Fibroblast of lung (primary cell): ENCODE data around the gene ITGA2. TPM values are rescaled to one million over a fixed set of nuclear protein-coding genes. Genes with fewer than 3 reads are reported as not detected.

Experiments
- DNase-seq, 2 donors: peaks; one replicate each; pipeline versions ENCODE4 v3.0.0 to v3.0.0-alpha.2; 2010; ENCODE audit warnings: low read depth in 2 of 2
- H2AFZ ChIP-seq: 2 replicates; pipeline ENCODE4 v1.5.1; 2012; ENCODE audit warnings: low read length, control low read depth, inconsistent platforms
- H3K27ac ChIP-seq: 2 replicates; pipeline ENCODE4 v1.5.1; 2011; ENCODE audit warnings: low read length, control low read depth; ENCODE audit not compliant: insufficient read depth
- H3K27me3 ChIP-seq: 2 replicates; pipeline ENCODE4 v1.5.1; 2011; ENCODE audit warnings: mild to moderate bottlenecking, low read length; ENCODE audit not compliant: control insufficient read depth, insufficient read depth
- H3K36me3 ChIP-seq: 2 replicates; pipeline ENCODE4 v1.5.1; 2011; ENCODE audit warnings: low read length; ENCODE audit not compliant: control insufficient read depth, insufficient read depth
- H3K4me1 ChIP-seq: 2 replicates; pipeline ENCODE4 v1.5.1; 2011; ENCODE audit warnings: low read length; ENCODE audit not compliant: control insufficient read depth, insufficient read depth; ENCODE audit errors: extremely low read depth
- H3K4me2 ChIP-seq: 2 replicates; pipeline ENCODE4 v1.5.1; 2011; ENCODE audit warnings: low read length, control low read depth; ENCODE audit not compliant: insufficient read depth; ENCODE audit errors: extremely low read depth
- H3K4me3 ChIP-seq, 4 experiments: fragments of 200-600 bp in 1 of 4; sonication (generic) in 1 of 4; replicated peaks in 1 of 4; 2 replicates each; pipeline ENCODE4 v1.5.1; 2011 to 2016; ENCODE audit warnings: low read length in 4 of 4, low read depth in 3 of 4, mild to moderate bottlenecking in 3 of 4, control low read depth in 2 of 4, inconsistent platforms in 1 of 4, mixed read lengths in 1 of 4; ENCODE audit not compliant: insufficient read depth in 1 of 4; ENCODE audit errors: control extremely low read depth in 1 of 4
- H3K79me2 ChIP-seq: 2 replicates; pipeline ENCODE4 v1.5.1; 2012; ENCODE audit warnings: mild to moderate bottlenecking, low read length, inconsistent platforms; ENCODE audit not compliant: control insufficient read depth, insufficient read depth
- H3K9ac ChIP-seq: 2 replicates; pipeline ENCODE4 v1.5.1; 2011; ENCODE audit warnings: mild to moderate bottlenecking, low read length, control low read depth; ENCODE audit not compliant: insufficient read depth
- H3K9me3 ChIP-seq: 2 replicates; pipeline ENCODE4 v1.5.1; 2012; ENCODE audit warnings: low read depth, low read length; ENCODE audit not compliant: control insufficient read depth, insufficient read depth
- H4K20me1 ChIP-seq: 2 replicates; pipeline ENCODE4 v1.5.1; 2011; ENCODE audit warnings: low read length; ENCODE audit not compliant: control insufficient read depth, insufficient read depth; ENCODE audit errors: extremely low read depth
- EZH2 ChIP-seq: IDR thresholded peaks from 2 replicates; pipeline ENCODE4 v1.5.1; 2012; ENCODE audit warnings: low read length, control low read depth, mild to moderate bottlenecking; ENCODE audit errors: missing control alignments
- polyA plus RNA-seq, 2 donors: library from polyadenylated mRNA; depleted of rRNA in 1 of 2; stranded (reverse) in 1 of 2; unstranded in 1 of 2; fragments of >200 nt; gene quantifications; 2 replicates each; pipeline ENCODE4 v1.2.1, GENCODE V29; 2011 to 2012; ENCODE audit warnings: missing spikeins in 1 of 2
- total RNA-seq: library from RNA; depleted of rRNA; stranded (reverse); fragments of >200 nt; gene quantifications from 2 replicates; pipeline ENCODE4 v1.2.1, GENCODE V29; 2014
- TF ChIP-seq, protein P1 (sequence below), 2 donors: IDR thresholded peaks in 1 of 2; conservative IDR thresholded peaks in 1 of 2; 1 replicate in 1 of 2; 2 replicates in 1 of 2; pipeline ENCODE4 v1.5.1; 2011 to 2012; ENCODE audit warnings: low read length in 2 of 2, control low read depth in 1 of 2, inconsistent platforms in 1 of 2, low read depth in 1 of 2, mild to moderate bottlenecking in 1 of 2

ITGA2 gene
- total and polyA plus RNA-seq, 2 donors (not counting 1 experiment from before 2014, with no cell fraction given): 9.4 to 75.5 TPM

DNA sequence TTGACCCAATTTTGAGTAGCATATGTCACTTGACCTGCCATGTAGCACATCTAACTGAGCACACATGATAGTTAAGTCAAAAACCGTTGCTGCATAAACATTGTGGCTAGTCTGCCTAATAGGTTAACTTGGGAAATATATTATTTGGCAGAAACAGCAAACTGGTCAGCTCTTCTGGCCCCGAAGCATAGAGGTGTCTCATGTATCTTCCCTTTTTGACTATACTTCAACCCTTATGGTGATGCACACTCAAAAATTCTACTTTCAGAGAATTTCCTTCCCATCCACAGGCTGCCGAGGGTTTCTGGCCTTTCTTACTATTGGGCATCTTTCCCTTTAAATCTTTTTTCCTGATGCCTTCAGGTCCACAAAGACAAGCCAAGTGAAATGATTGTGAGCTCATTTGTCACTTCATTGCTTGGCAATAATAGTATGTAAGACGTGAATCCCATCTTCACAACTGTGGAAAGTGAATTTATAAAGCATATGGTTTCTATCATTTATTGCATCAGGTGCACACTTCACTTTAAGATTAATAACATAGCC is 79.2 kb downstream of the ITGA2 start:
- Histone ChIP-seq H3K27ac (no peak overlapping the region), H3K9ac (no peak overlapping the region), H3K36me3 (no peaks in the 10 kb centered on the region)

DNA sequence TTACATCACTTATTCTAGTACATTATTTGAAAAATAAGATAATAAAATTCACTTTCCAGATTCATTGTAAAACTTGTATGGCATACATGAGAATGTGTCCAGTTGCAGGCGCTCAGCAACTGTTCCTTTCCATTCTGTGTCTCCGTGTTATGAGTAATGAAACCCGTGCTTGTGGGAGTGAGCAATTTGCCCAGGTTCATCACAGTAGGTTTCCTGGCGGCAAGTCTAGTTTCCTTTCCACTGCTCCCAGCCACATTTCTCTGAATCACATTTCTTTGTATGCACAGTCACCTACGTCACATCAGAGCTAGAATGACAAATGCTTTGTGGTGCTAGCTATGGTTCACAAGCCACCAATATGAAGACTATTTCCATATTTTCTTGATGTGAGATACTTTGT is 80.5 kb downstream of the ITGA2 start:
- no peaks in the 10 kb centered on the region for H3K79me2 ChIP-seq
- no peak overlapping the region for H2AFZ ChIP-seq
- H3K27ac ChIP-seq: no peak overlapping the region
- peak; percentile 34 to 94 for DNase-seq
- no peaks in the 10 kb centered on the region for H3K27me3 ChIP-seq
- no peaks in the 10 kb centered on the region for H3K36me3 ChIP-seq
- TF ChIP-seq EZH2: no peak
- TF ChIP-seq, protein P1, sequence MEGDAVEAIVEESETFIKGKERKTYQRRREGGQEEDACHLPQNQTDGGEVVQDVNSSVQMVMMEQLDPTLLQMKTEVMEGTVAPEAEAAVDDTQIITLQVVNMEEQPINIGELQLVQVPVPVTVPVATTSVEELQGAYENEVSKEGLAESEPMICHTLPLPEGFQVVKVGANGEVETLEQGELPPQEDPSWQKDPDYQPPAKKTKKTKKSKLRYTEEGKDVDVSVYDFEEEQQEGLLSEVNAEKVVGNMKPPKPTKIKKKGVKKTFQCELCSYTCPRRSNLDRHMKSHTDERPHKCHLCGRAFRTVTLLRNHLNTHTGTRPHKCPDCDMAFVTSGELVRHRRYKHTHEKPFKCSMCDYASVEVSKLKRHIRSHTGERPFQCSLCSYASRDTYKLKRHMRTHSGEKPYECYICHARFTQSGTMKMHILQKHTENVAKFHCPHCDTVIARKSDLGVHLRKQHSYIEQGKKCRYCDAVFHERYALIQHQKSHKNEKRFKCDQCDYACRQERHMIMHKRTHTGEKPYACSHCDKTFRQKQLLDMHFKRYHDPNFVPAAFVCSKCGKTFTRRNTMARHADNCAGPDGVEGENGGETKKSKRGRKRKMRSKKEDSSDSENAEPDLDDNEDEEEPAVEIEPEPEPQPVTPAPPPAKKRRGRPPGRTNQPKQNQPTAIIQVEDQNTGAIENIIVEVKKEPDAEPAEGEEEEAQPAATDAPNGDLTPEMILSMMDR (conservative IDR thresholded peaks at IDR 0.05 in 1 of 2, IDR thresholded peaks at IDR 0.05 in 1 of 2; ENCODE audit: low read depth in 1 of 2, low read length in 2 of 2): no peak
- no peak overlapping the region for H3K9ac ChIP-seq
- H3K4me3 ChIP-seq: no peak overlapping the region
- H3K4me1 ChIP-seq: peaks cover 9% of the 10 kb centered on the region
- H4K20me1 ChIP-seq: no peaks in the 10 kb centered on the region
- no peaks in the 10 kb centered on the region for H3K9me3 ChIP-seq
- H3K4me2 ChIP-seq: no peak overlapping the region

More for the DNA sequence above, 79.2 kb downstream of the ITGA2 start:
- no peak overlapping the region for H2AFZ ChIP-seq
- DNase-seq: no peak
- no peaks in the 10 kb centered on the region for H3K27me3 ChIP-seq
- H3K4me3 ChIP-seq: no peak overlapping the region
- H3K9me3 ChIP-seq: no peaks in the 10 kb centered on the region
- no peaks in the 10 kb centered on the region for H4K20me1 ChIP-seq
- H3K79me2 ChIP-seq: no peaks in the 10 kb centered on the region
- TF ChIP-seq, protein P1 (conservative IDR thresholded peaks at IDR 0.05 in 1 of 2, IDR thresholded peaks at IDR 0.05 in 1 of 2; ENCODE audit: low read depth in 1 of 2, low read length in 2 of 2): no peak
- no peak for TF ChIP-seq EZH2
- peaks cover 9% of the 10 kb centered on the region for H3K4me1 ChIP-seq
- H3K4me2 ChIP-seq: no peak overlapping the region

DNA sequence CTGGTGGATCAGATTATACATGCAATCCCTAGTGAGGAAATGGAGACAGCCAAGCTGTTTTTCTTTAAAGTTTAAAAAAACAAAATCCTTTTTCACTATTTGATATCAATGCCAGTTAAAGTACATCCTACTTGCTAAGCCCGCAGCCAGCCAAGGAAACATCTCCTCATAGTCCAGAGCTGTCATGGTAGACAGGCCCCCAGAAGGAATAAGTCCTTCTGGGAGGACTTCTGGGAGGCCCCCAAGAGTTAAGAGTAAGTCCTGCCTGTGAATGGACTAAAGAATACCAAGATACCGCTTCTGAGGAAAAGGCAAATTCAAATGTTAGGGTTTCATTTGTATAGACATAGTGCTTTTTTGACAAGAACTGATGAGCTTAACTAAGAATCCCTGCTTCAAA is 82.1 kb downstream of the ITGA2 start:
- Histone ChIP-seq H3K27me3 (no peaks in the 10 kb centered on the region), H3K9ac (no peak overlapping the region), H3K4me3 (no peak overlapping the region), H3K36me3 (peaks cover 9% of the 10 kb centered on the region), H3K4me2 (peak overlapping the region; percentile 17), H3K79me2 (no peaks in the 10 kb centered on the region), H3K9me3 (no peaks in the 10 kb centered on the region), H4K20me1 (no peaks in the 10 kb centered on the region), H2AFZ (peak overlapping the region; percentile 1), H3K4me1 (peaks cover 9% of the 10 kb centered on the region), H3K27ac (peak overlapping the region; percentile 75)
- DNase-seq: no peak
- TF ChIP-seq EZH2: no peak
- TF ChIP-seq, protein P1 (conservative IDR thresholded peaks at IDR 0.05 in 1 of 2, IDR thresholded peaks at IDR 0.05 in 1 of 2; ENCODE audit: low read depth in 1 of 2, low read length in 2 of 2): no peak
